GM06990 (cell line): ENCODE data around the gene PCDH17.

Source experiments
- DNase-seq: peaks from one replicate; pipeline ENCODE4 v3.0.0-alpha.2; 2011; ENCODE audit not compliant: insufficient read length; ENCODE audit errors: extremely low read depth
- H3K27me3 ChIP-seq: replicated peaks from 2 replicates; pipeline ENCODE4 v1.6.0; 2011; ENCODE audit warnings: low read length; ENCODE audit not compliant: control insufficient read depth, insufficient read depth
- H3K36me3 ChIP-seq: 2 replicates; pipeline ENCODE4 v1.5.1; 2011; ENCODE audit warnings: low read length; ENCODE audit not compliant: control insufficient read depth, insufficient read depth
- H3K4me3 ChIP-seq: replicated peaks from 2 replicates; pipeline ENCODE4 v1.5.1; 2011; ENCODE audit warnings: low read depth, mild to moderate bottlenecking, control low read depth, low read length
- TF ChIP-seq, protein P1 (sequence below): IDR thresholded peaks from 2 replicates; pipeline ENCODE4 v1.5.1; 2011; ENCODE audit warnings: low read length, control low read depth, mild to moderate bottlenecking, inconsistent platforms; ENCODE audit not compliant: insufficient read depth, poor library complexity, severe bottlenecking

PCDH17 gene

DNA sequence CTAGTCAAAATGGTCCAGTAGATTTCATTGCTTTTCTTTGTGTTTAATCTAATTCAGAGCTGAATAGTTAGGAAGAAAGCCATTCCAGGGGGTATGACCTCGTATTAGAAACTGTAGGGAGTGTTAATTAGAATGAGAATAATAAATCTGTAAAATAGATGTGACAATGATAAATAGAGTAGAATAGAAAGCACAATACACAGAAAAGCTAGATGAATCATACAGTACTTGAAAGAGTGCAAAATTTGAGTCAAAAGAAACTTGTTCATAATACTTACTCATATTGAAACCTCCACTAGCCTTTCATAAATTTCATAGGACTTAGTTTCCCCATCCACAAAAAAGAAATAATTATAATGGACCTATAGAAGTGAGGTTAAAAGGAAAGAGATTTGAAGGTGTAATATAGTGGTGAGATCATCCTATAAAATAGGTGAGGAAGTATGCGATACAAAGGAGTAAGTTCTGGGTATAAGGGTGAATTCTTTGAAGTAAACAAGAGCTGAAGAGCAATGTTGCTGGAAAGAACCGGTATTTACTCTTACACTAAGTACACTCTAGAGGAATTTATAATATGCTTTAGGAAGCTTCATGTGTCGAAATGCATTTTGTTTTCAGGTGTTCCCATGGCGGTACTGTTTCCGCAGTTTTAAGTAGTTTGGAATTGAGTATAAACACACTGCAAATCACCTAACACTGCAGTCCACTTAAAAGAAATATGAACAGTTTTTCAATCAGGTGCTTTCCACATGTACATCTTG is 21.9 kb downstream of the PCDH17 start:
- Histone ChIP-seq H3K27me3 (no peaks in the 10 kb centered on the region), H3K4me3 (no peak overlapping the region), H3K36me3 (no peaks in the 10 kb centered on the region)
- DNase-seq = no peak
- TF ChIP-seq, protein P1, sequence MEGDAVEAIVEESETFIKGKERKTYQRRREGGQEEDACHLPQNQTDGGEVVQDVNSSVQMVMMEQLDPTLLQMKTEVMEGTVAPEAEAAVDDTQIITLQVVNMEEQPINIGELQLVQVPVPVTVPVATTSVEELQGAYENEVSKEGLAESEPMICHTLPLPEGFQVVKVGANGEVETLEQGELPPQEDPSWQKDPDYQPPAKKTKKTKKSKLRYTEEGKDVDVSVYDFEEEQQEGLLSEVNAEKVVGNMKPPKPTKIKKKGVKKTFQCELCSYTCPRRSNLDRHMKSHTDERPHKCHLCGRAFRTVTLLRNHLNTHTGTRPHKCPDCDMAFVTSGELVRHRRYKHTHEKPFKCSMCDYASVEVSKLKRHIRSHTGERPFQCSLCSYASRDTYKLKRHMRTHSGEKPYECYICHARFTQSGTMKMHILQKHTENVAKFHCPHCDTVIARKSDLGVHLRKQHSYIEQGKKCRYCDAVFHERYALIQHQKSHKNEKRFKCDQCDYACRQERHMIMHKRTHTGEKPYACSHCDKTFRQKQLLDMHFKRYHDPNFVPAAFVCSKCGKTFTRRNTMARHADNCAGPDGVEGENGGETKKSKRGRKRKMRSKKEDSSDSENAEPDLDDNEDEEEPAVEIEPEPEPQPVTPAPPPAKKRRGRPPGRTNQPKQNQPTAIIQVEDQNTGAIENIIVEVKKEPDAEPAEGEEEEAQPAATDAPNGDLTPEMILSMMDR = no peak

DNA sequence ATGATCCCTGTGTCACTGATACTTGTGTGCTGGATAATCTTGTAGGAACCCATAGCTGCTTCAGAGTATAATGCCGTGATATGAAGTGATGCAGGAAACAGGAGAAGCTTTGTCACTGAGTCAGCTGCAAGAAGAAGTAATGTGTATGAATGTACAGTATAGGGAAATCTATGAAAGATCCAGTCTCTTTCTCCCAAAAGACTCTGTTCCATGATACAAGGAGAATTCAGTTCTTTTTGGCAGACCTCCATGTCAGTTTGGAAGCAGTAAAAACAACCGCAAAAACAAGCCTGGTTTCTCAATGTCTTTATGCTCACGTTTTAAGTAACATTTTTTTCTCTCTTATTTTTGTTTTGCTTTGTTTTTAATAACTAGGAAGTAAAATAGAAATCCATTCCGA is 33.9 kb downstream of the PCDH17 start:
- Histone ChIP-seq H3K4me3 (no peak overlapping the region), H3K36me3 (no peaks in the 10 kb centered on the region), H3K27me3 (no peaks in the 10 kb centered on the region)
- DNase-seq = no peak
- TF ChIP-seq, protein P1 = no peak

DNA sequence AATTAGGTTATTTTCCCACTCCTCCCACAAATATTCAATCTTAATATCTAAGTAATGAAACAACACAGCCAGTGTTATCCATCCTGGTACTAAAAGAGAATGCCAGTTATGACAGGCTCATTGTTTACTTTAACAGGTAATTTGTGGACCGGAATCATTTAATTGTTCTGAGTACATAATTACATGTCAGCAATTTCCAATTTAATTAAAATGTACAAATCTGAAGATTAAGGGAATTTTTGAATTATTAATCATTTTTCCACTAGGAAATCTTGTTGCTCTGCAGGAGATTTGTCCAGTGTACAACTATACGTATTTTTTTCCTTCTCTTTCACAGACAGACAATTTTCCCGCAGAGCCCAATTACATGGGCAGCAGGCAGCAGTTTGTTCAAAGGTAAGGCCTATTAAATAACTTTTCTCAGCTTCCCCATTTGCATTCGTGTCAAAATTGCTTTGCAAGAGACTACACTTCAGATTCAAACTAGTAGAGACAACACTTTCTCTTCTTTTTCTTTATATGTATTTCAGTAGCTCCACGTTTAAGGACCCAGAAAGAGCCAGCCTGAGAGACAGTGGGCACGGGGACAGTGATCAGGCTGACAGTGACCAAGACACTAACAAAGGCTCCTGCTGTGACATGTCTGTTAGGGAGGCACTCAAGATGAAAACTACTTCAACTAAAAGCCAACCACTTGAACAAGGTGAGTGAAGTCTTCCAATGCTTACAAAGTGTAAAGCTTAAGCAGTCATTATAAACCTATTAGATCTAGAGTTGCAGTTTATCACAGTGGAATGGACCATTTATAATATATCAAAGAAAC is 34.8 kb downstream of the PCDH17 start:
- H3K36me3 ChIP-seq = no peaks in the 10 kb centered on the region
- no peaks in the 10 kb centered on the region for H3K27me3 ChIP-seq
- DNase-seq = no peak
- TF ChIP-seq, protein P1 = no peak
- H3K4me3 ChIP-seq = no peak overlapping the region

DNA sequence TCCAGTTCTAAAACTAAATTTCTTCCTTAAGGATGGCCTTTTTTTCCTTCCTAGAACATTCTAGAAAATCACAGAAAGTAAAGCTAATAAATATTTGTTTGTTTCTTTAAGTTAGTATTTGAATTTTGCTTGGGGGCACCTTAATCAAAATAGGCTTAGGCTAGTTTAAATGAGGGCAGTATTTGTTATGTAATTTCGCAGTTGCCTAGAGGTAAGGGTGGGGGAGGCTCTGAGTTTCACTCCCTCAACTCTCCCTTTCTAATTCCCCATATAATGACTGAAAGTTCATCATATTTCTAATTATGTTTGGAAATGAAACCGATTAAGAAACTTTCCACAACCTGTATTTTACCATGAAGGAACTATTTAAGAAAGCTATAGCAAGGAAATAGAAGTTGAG is 40.6 kb downstream of the PCDH17 start:
- no peak for DNase-seq
- Histone ChIP-seq H3K27me3 (no peaks in the 10 kb centered on the region), H3K36me3 (no peaks in the 10 kb centered on the region), H3K4me3 (no peak overlapping the region)
- TF ChIP-seq, protein P1 = no peak

DNA sequence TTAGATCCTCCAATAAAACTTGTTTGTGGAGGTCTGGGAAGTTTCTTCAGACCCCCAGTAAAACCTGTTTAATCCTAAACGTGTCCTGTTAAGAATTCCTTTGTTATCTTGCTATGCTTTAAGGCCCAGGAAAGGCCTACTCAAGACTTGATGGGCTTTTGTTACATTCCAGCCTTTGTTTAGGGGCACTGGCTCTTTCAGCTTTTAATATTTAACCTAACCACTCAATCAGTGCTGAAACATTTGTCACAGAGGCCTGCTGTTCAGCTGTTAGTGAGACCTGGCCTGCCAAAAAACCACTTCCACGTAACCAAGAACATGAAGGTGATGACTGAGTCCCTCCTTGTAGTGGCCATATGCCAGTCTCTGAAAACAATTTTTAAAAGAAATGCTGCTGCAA is 41.7 kb downstream of the PCDH17 start:
- Histone ChIP-seq H3K4me3 (no peak overlapping the region), H3K36me3 (no peaks in the 10 kb centered on the region), H3K27me3 (no peaks in the 10 kb centered on the region)
- DNase-seq = no peak
- TF ChIP-seq, protein P1 = no peak
